ES-I3 (cell line): ENCODE measurements around the gene WWOX.

Experiments
- H3K36me3 ChIP-seq: 2 replicates; pipeline ENCODE4 v1.6.1; 2013; ENCODE audit warnings: mild to moderate bottlenecking, low read length, control low read depth, moderate library complexity; ENCODE audit not compliant: insufficient read depth
- H3K4me1 ChIP-seq: 2 replicates; pipeline ENCODE4 v1.6.1; 2013; ENCODE audit warnings: mild to moderate bottlenecking, control low read depth, low read length; ENCODE audit not compliant: insufficient read depth
- H3K9ac ChIP-seq: 2 replicates; pipeline ENCODE4 v1.6.1; 2013; ENCODE audit warnings: low read depth, mild to moderate bottlenecking, low read length, moderate library complexity
- H3K9me3 ChIP-seq: 2 replicates; pipeline ENCODE4 v1.6.1; 2013; ENCODE audit warnings: mild to moderate bottlenecking, low read length, moderate library complexity; ENCODE audit not compliant: control insufficient read depth, insufficient read depth

The WWOX gene

DNA sequence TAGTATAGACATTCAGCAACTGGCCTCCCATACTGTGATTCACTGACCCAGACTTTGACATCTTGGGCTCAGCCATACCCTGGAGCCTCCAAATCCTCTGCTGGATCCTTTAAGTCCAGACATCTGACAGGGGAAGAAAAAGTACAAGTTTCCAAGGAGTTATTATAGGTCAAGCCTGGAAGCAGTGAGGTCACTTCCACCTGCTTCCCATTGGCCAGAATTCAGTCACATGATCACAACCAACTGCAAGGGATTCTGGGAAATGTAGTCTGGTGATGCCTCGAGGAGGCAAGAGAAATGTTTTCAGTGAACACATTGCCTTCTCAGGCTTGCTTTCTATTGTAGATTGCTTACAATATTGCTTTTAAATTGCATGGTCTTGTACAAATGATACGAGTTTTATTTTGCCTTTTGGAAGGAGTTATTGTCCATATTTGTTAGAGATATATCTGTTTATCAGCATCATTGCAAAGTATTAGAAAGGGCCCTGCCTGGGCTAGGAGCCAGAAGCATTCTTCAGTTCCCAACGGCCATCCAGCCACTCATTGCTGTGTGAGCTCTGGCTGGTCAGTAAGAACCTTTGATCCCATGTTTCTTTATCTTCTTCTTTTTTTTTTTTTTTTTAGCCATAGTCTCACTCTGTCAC is 696.9 kb downstream of the WWOX start:
- H3K9ac ChIP-seq: no peak overlapping the region
- H3K4me1 ChIP-seq: no peaks in the 10 kb centered on the region
- no peaks in the 10 kb centered on the region for H3K36me3 ChIP-seq
- no peaks in the 10 kb centered on the region for H3K9me3 ChIP-seq

- Histone ChIP-seq H3K4me1 (no peaks in the 10 kb centered on the region), H3K9ac (no peak overlapping the region), H3K9me3 (no peaks in the 10 kb centered on the region), H3K36me3 (no peaks in the 10 kb centered on the region)
Observed at GRCh38 chr16:78799429-78799828, 700.0 kb downstream of the WWOX start.

DNA sequence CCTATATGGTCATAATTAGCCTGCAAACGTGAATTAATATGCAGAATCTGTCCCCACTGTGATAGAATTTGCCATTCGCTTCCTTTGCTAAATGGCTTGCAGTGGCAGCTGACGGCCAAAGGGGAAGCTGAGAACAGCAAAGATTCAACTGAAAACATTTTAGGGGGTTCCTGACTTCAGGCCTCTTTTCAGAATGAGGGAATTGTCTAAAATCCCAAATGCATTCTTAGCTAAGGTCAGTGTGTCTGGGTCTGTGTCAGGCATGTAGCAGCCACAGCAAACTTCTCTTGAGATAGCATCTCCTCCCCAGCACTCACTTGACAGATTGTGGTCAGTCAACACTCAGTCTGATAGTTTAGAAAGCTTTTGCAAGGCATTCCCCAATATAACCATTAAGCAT is 701.1 kb downstream of the WWOX start:
- Histone ChIP-seq H3K9ac (no peak overlapping the region), H3K9me3 (no peaks in the 10 kb centered on the region), H3K4me1 (no peaks in the 10 kb centered on the region)

GRCh38 chr16:78804058-78804735 is 704.7 kb downstream of the WWOX start:
- no peaks in the 10 kb centered on the region for H3K36me3 ChIP-seq
- no peak overlapping the region for H3K9ac ChIP-seq
- no peaks in the 10 kb centered on the region for H3K9me3 ChIP-seq
- no peaks in the 10 kb centered on the region for H3K4me1 ChIP-seq

More for the DNA sequence above, 701.1 kb downstream of the WWOX start:
- no peaks in the 10 kb centered on the region for H3K36me3 ChIP-seq

DNA sequence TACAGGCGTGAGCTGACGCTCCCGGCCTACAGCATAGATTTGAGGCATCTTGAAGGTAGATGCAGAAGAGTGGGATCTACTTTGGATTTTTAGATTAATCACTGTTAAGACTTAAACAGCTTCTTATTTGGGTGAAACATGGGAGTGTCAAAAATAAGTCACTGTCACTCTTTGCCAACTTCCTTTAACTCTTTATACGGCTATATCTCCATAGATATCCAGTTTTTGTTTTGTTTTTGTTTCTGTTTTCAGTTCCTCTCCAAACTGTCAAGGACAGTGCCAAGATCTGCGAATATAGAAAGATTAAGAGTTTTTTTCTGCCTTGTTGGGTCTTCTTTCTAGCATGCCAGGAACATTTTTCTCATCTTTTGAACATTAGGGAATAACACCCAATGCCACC is 706.1 kb downstream of the WWOX start:
- no peaks in the 10 kb centered on the region for H3K36me3 ChIP-seq
- no peaks in the 10 kb centered on the region for H3K4me1 ChIP-seq
- no peak overlapping the region for H3K9ac ChIP-seq
- no peaks in the 10 kb centered on the region for H3K9me3 ChIP-seq

DNA sequence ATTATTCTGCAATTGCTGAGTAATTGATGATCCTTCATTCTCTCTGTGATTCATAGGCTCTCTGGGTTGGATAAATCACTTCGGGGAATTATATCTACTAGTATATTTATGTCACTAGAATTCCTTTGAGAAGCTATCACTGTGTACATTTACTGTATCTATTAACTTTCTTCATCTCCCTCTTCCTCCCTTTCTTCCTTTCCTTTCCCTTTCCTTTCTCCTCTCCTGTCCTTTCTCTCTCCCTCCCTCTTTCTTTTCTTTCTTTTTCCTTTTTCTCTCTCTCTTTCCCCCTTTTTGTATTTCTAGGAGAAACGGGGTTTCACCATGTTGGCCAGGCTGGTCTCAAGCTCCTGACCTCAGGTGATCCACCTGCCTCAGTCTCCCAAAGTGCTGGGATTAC is 711.8 kb downstream of the WWOX start:
- Histone ChIP-seq H3K9me3 (no peaks in the 10 kb centered on the region), H3K9ac (no peak overlapping the region), H3K36me3 (no peaks in the 10 kb centered on the region), H3K4me1 (no peaks in the 10 kb centered on the region)

DNA sequence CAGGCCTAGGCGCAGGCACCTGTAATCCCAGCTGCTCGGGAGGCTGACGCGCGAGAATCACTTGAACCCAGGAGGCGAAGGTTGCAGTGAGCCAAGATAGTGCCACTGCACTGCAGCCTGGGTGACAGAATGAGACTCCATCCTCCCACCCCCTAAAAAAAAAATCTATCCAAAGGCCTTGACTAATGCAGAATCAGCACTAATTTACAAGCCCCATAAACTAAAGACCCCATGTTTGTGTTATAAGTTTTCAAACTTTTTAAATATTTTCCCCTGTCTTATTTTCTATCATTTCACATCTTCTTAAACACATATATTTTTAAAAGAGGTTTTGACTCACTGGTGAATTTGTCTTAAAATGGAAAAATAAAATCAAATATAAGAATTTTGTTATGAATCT is 713.1 kb downstream of the WWOX start:
- Histone ChIP-seq H3K36me3 (no peaks in the 10 kb centered on the region), H3K9ac (no peak overlapping the region), H3K9me3 (no peaks in the 10 kb centered on the region), H3K4me1 (no peaks in the 10 kb centered on the region)

- H3K36me3 ChIP-seq: no peaks in the 10 kb centered on the region
- H3K4me1 ChIP-seq: no peaks in the 10 kb centered on the region
- no peak overlapping the region for H3K9ac ChIP-seq
- H3K9me3 ChIP-seq: no peaks in the 10 kb centered on the region
Observed at GRCh38 chr16:78813661-78814311, 714.3 kb downstream of the WWOX start.

- no peaks in the 10 kb centered on the region for H3K4me1 ChIP-seq
- no peaks in the 10 kb centered on the region for H3K9me3 ChIP-seq
- no peaks in the 10 kb centered on the region for H3K36me3 ChIP-seq
- no peak overlapping the region for H3K9ac ChIP-seq
Observed at GRCh38 chr16:78815713-78816112, 716.3 kb downstream of the WWOX start.

GRCh38 chr16:78816499-78817195 is 717.2 kb downstream of the WWOX start:
- Histone ChIP-seq H3K36me3 (no peaks in the 10 kb centered on the region), H3K9me3 (no peaks in the 10 kb centered on the region), H3K4me1 (no peaks in the 10 kb centered on the region), H3K9ac (no peak overlapping the region)

DNA sequence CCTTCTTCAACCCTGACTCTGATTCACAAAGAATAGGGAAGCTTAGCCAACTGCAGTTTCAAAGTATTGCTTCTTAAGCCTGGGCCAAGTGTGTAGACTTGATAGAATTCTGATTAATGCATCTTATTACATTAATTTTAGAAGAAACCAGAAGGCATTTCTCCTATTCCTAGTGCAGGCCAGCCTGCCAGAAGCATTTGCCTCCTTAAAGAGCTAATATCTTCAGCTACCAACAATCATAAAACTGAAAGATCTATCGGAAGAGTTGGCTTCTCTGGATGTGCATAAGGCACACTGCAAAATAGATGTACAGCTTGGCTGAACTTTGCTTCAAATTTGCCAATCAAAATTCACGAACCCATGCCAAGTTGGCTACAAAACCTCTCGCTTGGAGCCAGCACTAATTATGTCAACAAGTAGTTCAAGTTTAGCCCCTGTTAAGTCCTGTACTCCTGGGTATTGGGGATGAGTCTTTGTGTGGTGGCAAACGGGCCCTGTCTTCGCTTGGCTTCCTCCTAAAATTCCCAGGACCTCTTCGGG is 717.8 kb downstream of the WWOX start:
- H3K36me3 ChIP-seq: no peaks in the 10 kb centered on the region
- no peaks in the 10 kb centered on the region for H3K4me1 ChIP-seq
- no peak overlapping the region for H3K9ac ChIP-seq
- H3K9me3 ChIP-seq: no peaks in the 10 kb centered on the region

DNA sequence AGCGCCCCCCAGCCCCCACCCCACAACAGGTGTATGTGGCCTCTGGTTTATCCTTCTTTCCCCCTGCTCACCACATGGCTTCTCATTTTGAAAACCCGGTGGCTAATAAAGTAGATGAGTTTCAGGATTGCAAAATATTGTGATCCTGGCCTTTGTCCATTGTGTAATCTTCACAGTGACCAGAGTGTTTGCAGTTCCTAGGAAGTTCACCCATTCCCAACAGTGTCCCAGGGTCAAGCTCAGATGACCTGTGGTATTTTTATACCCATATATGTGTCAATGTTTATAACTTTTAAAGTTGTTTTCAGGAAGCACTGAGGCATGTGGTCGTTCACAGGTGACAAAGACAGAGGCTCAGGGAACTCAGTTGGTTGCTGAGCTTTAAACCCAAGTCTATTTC is 721.9 kb downstream of the WWOX start:
- Histone ChIP-seq H3K36me3 (no peaks in the 10 kb centered on the region), H3K9ac (no peak overlapping the region), H3K4me1 (no peaks in the 10 kb centered on the region; the same call in 1 of the 2 replicates), H3K9me3 (no peaks in the 10 kb centered on the region)

DNA sequence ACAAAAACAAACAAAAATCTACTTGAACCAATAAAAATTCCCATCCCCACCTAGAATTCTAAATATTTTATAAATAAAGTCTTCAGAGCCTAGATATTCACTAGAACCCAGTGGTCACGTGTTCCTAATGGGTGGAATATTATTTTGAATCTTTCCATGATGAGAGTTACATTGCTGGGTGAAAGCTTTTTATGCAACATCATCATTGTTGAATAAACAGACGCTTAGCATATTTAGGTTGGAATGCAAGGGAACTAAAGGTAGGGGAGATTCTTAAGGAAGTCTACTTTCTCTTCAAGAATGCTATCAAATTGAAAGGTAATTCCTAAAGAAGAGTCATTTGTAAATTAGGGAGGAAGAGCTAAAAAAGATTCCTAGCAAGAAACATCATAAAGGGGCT is 723.1 kb downstream of the WWOX start:
- H3K36me3 ChIP-seq: no peaks in the 10 kb centered on the region
- no peaks in the 10 kb centered on the region for H3K9me3 ChIP-seq
- no peak overlapping the region for H3K9ac ChIP-seq
- no peaks in the 10 kb centered on the region; the same call in 1 of the 2 replicates for H3K4me1 ChIP-seq

DNA sequence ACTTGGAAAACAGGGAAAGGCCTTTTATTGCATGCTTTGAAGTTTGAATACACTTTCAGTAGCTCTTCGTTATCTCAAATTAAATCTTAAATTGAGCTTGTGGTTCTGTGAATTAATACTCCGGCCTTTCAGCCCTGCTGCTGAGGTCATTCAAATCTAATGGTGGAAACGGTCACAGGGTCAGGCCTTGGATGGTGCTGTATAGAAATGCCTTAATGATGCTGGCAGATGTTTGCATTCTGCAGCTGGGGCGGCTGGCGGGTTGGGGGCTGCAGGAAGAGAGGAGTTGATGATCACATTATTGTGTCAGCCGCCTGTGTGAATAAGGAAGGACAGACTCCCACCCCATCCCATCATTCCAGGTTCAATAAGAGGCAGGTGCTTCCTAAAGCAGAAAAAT is 723.6 kb downstream of the WWOX start:
- Histone ChIP-seq H3K9ac (no peak overlapping the region), H3K4me1 (no peaks in the 10 kb centered on the region; the same call in 1 of the 2 replicates), H3K9me3 (no peaks in the 10 kb centered on the region), H3K36me3 (no peaks in the 10 kb centered on the region)
